ENCODE data around the gene SHISAL2A.

GRCh38 chr1:52662645-52663313 lies 29.8 kb downstream of the SHISAL2A start:
- TF ChIP-seq CTCF (IDR thresholded peaks at IDR 0.05): no peak
- no peak for TF ChIP-seq POLR2A (IDR thresholded peaks at IDR 0.05)
